ENCODE measurements around the gene GFPT1.
"Not testable (repeated sequence)": the region's sequence is repeated elsewhere in the genome, so short reads cannot be mapped to it uniquely, and the experiment has no call there.

GFPT1 gene

GRCh38 chr2:69383176-69383812 is 3.7 kb downstream of the GFPT1 start:
- no peak for DNase-seq (ENCODE audit: low read depth in 2 of 2)

- DNase-seq (ENCODE audit: low read depth in 2 of 2), result no peak
Observed at GRCh38 chr2:69382547-69382946, 4.5 kb downstream of the GFPT1 start.

- DNase-seq (ENCODE audit: low read depth in 2 of 2), result no peak
Observed at GRCh38 chr2:69381337-69381737, 5.7 kb downstream of the GFPT1 start.

GRCh38 chr2:69380072-69380917 is 6.7 kb downstream of the GFPT1 start:
- DNase-seq (ENCODE audit: low read depth in 2 of 2), result no peak

- no peak for DNase-seq (ENCODE audit: low read depth in 2 of 2)
Observed at GRCh38 chr2:69376403-69376802, 10.6 kb downstream of the GFPT1 start.

- DNase-seq (ENCODE audit: low read depth in 2 of 2), result no peak
Observed at GRCh38 chr2:69375494-69376353, 11.3 kb downstream of the GFPT1 start.

- DNase-seq (ENCODE audit: low read depth in 2 of 2), result no peak
Observed at GRCh38 chr2:69372767-69373166, 14.3 kb downstream of the GFPT1 start.

GRCh38 chr2:69369802-69370201 is 17.2 kb downstream of the GFPT1 start:
- no peak for DNase-seq (ENCODE audit: low read depth in 2 of 2)

- DNase-seq (ENCODE audit: low read depth in 2 of 2), result no peak
Observed at GRCh38 chr2:69368588-69368987, 18.4 kb downstream of the GFPT1 start.

GRCh38 chr2:69359371-69359770 is 27.7 kb downstream of the GFPT1 start:
- no peak for DNase-seq (ENCODE audit: low read depth in 2 of 2)

GRCh38 chr2:69358914-69359313 is 28.1 kb downstream of the GFPT1 start:
- DNase-seq (ENCODE audit: low read depth in 2 of 2), result no peak

GRCh38 chr2:69356471-69356870 is 30.6 kb downstream of the GFPT1 start:
- DNase-seq (ENCODE audit: low read depth in 2 of 2), result no peak

- DNase-seq (ENCODE audit: low read depth in 2 of 2), result not testable (repeated sequence)
Observed at GRCh38 chr2:69354976-69355375, 32.1 kb downstream of the GFPT1 start.

GRCh38 chr2:69353360-69353759 is 33.7 kb downstream of the GFPT1 start:
- no peak for DNase-seq (ENCODE audit: low read depth in 2 of 2)

GRCh38 chr2:69348781-69349180 is 38.2 kb downstream of the GFPT1 start:
- DNase-seq (ENCODE audit: low read depth in 2 of 2), result no peak

GRCh38 chr2:69345434-69345833 is 41.6 kb downstream of the GFPT1 start:
- no peak for DNase-seq (ENCODE audit: low read depth in 2 of 2)

GRCh38 chr2:69344305-69344704 is 42.7 kb downstream of the GFPT1 start:
- no peak for DNase-seq (ENCODE audit: low read depth in 2 of 2)

GRCh38 chr2:69340101-69340775 is 46.8 kb downstream of the GFPT1 start:
- peak; percentile 7 to 14 for DNase-seq (ENCODE audit: low read depth in 2 of 2)

- peak; percentile 56 to 71 for DNase-seq (ENCODE audit: low read depth in 2 of 2)
Observed at GRCh38 chr2:69335311-69335710, 51.7 kb downstream of the GFPT1 start.

- no peak for DNase-seq (ENCODE audit: low read depth in 2 of 2)
Observed at GRCh38 chr2:69333352-69333751, 53.7 kb downstream of the GFPT1 start.

GRCh38 chr2:69330781-69331180 is 56.2 kb downstream of the GFPT1 start:
- DNase-seq (ENCODE audit: low read depth in 2 of 2), result no peak

- DNase-seq (ENCODE audit: low read depth in 2 of 2), result no peak
Observed at GRCh38 chr2:69322631-69323030, 64.4 kb downstream of the GFPT1 start.
